Astrocyte (in vitro differentiated cells and primary cell): Measurements from ENCODE around the gene CHMP4B. TPM values are rescaled to one million over a fixed set of nuclear protein-coding genes. Genes with fewer than 3 reads are reported as not detected.

ENCODE experiments used
- DNase-seq: peaks from one replicate; pipeline ENCODE4 v3.0.0-alpha.2; 2010; ENCODE audit warnings: low read depth
- FAIRE-seq: peaks from 2 replicates; lab custom pipeline; 2011; peaks lifted over from hg19 to GRCh38; lab: Jason Lieb, UNC
- H2AFZ ChIP-seq: 2 replicates; pipeline ENCODE4 v1.6.0; 2012; ENCODE audit warnings: low read depth, low read length, inconsistent platforms
- H3K27ac ChIP-seq: 2 replicates; pipeline ENCODE4 v1.5.1; 2011; ENCODE audit warnings: low read depth, low read length, inconsistent platforms
- H3K27me3 ChIP-seq: 2 replicates; pipeline ENCODE4 v1.6.0; 2011; ENCODE audit warnings: low read length, inconsistent platforms; ENCODE audit not compliant: insufficient read depth
- H3K36me3 ChIP-seq: 2 replicates; pipeline ENCODE4 v1.5.1; 2011; ENCODE audit warnings: low read length, inconsistent platforms; ENCODE audit not compliant: insufficient read depth
- H3K4me1 ChIP-seq: 2 replicates; pipeline ENCODE4 v1.5.1; 2011; ENCODE audit warnings: low read length, inconsistent platforms; ENCODE audit not compliant: insufficient read depth
- H3K4me2 ChIP-seq: 2 replicates; pipeline ENCODE4 v1.6.0; 2012; ENCODE audit warnings: low read length, inconsistent platforms
- H3K4me3 ChIP-seq: 2 replicates; pipeline ENCODE4 v1.5.1; 2011; ENCODE audit warnings: low read depth, mild to moderate bottlenecking, low read length, inconsistent platforms; ENCODE audit not compliant: insufficient read depth
- H3K79me2 ChIP-seq: 2 replicates; pipeline ENCODE4 v1.6.0; 2012; ENCODE audit warnings: mild to moderate bottlenecking, low read length, inconsistent platforms; ENCODE audit not compliant: insufficient read depth
- H3K9ac ChIP-seq: 2 replicates; pipeline ENCODE4 v1.6.0; 2012; ENCODE audit warnings: mild to moderate bottlenecking, low read length, inconsistent platforms
- H3K9me3 ChIP-seq: 2 replicates; pipeline ENCODE4 v1.5.1; 2012; ENCODE audit warnings: low read depth, mild to moderate bottlenecking, low read length, inconsistent platforms; ENCODE audit not compliant: insufficient read depth
- H4K20me1 ChIP-seq: 2 replicates; pipeline ENCODE4 v1.6.0; 2012; ENCODE audit warnings: low read length, inconsistent platforms; ENCODE audit not compliant: insufficient read depth
- H3K27ac Mint-ChIP-seq: one replicate; pipeline ENCODE4 v1.8.0; 2021; ENCODE audit warnings: mild to moderate bottlenecking, mixed read lengths; ENCODE audit not compliant: unreplicated experiment
- H3K27me3 Mint-ChIP-seq: one replicate; pipeline ENCODE4 v1.8.0; 2021; ENCODE audit warnings: low read depth, mixed read lengths; ENCODE audit not compliant: unreplicated experiment
- H3K36me3 Mint-ChIP-seq: one replicate; pipeline ENCODE4 v1.8.0; 2021; ENCODE audit warnings: low read depth, mixed read lengths; ENCODE audit not compliant: unreplicated experiment
- H3K4me1 Mint-ChIP-seq: one replicate; pipeline ENCODE4 v1.8.0; 2021; ENCODE audit warnings: low read depth, mixed read lengths; ENCODE audit not compliant: unreplicated experiment
- H3K4me3 Mint-ChIP-seq: one replicate; pipeline ENCODE4 v1.8.0; 2021; ENCODE audit warnings: mild to moderate bottlenecking, moderate library complexity, mixed read lengths; ENCODE audit not compliant: unreplicated experiment
- H3K9me3 Mint-ChIP-seq: one replicate; pipeline ENCODE4 v1.8.0; 2021; ENCODE audit warnings: mild to moderate bottlenecking, mixed read lengths; ENCODE audit not compliant: unreplicated experiment
- CTCF ChIP-seq: IDR thresholded peaks from 2 replicates; pipeline ENCODE4 v1.5.1; 2011; ENCODE audit warnings: low read depth, mild to moderate bottlenecking, inconsistent platforms, low read length, moderate library complexity; ENCODE audit not compliant: insufficient read depth
- EZH2 ChIP-seq: IDR thresholded peaks from 2 replicates; pipeline ENCODE4 v1.6.1; 2012; ENCODE audit warnings: mild to moderate bottlenecking, low read length, inconsistent platforms; ENCODE audit not compliant: insufficient read depth
- total RNA-seq: library from RNA; stranded (reverse); gene quantifications from 2 replicates; pipeline ENCODE4 v1.2.1, GENCODE V29; 2021

CHMP4B gene
- total RNA-seq, 1 donor from 2014 or later: 90.6 TPM

- no peaks in the 10 kb centered on the region for H3K9me3 Mint-ChIP-seq
- Histone ChIP-seq H3K27ac (peak overlapping the region; percentile 99), H4K20me1 (peaks cover 58% of the 10 kb centered on the region), H2AFZ (peak overlapping the region; percentile 61), H3K4me3 (peak overlapping the region; percentile 99), H3K36me3 (peaks cover 5% of the 10 kb centered on the region), H3K4me1 (peaks cover 19% of the 10 kb centered on the region), H3K9me3 (no peaks in the 10 kb centered on the region), H3K27me3 (no peaks in the 10 kb centered on the region), H3K9ac (peak overlapping the region; percentile 100), H3K4me2 (peak overlapping the region; percentile 100), H3K79me2 (peaks cover 60% of the 10 kb centered on the region)
- H3K4me1 Mint-ChIP-seq: peaks cover 17% of the 10 kb centered on the region
- H3K4me3 Mint-ChIP-seq: peak overlapping the region; percentile 99
- DNase-seq: peak; percentile 75
- TF ChIP-seq CTCF: no peak
- TF ChIP-seq EZH2: no peak
- H3K27me3 Mint-ChIP-seq: no peaks in the 10 kb centered on the region
- H3K27ac Mint-ChIP-seq: peak overlapping the region; percentile 83
- no peak for FAIRE-seq
- H3K36me3 Mint-ChIP-seq: peaks cover 3% of the 10 kb centered on the region
Observed at GRCh38 chr20:33812152-33812849, 1.2 kb downstream of the CHMP4B start.

DNA sequence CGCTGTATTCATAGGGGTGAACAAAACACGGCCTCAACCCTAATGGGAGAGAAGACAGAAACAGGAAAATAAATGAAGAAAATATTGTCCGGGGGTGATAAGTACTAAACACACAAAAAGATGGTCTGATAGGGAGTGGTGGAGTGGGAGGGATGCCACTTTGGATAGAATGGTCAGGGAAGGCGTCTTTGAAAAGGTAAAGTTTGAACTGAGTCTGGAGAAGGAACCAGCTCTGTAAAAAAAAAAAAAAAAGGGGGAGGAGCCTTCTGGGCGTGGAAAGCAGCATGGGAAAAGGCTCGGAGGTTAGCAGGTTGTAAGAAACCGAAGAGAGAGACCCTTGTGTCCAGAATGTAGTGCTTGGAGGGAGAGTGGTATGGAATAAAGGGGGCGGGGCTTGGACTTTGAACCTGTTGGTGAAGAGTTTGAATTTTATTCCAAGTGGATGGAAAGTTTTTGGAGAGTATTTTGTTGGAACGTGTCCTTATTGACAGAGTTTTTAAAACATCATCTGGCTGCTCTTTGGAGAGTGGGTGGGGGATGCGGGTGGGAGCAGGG lies 1.8 kb downstream of the CHMP4B start:
- H3K27ac Mint-ChIP-seq: peak overlapping the region; percentile 83
- Histone ChIP-seq H3K9me3 (no peaks in the 10 kb centered on the region), H3K4me3 (peak overlapping the region; percentile 99), H4K20me1 (peaks cover 65% of the 10 kb centered on the region), H2AFZ (no peak overlapping the region), H3K4me2 (peak overlapping the region; percentile 100), H3K79me2 (peaks cover 67% of the 10 kb centered on the region), H3K36me3 (peaks cover 5% of the 10 kb centered on the region), H3K9ac (peak overlapping the region; percentile 100), H3K27me3 (no peaks in the 10 kb centered on the region), H3K27ac (peak overlapping the region; percentile 99), H3K4me1 (peaks cover 19% of the 10 kb centered on the region)
- no peaks in the 10 kb centered on the region for H3K9me3 Mint-ChIP-seq
- FAIRE-seq (no peak), DNase-seq (no peak)
- H3K4me1 Mint-ChIP-seq: peaks cover 17% of the 10 kb centered on the region
- H3K27me3 Mint-ChIP-seq: no peaks in the 10 kb centered on the region
- H3K4me3 Mint-ChIP-seq: peak overlapping the region; percentile 99
- peaks cover 3% of the 10 kb centered on the region for H3K36me3 Mint-ChIP-seq
- TF ChIP-seq EZH2 (no peak), CTCF (no peak)
